Measurements from ENCODE around the gene HOXA5.

HOXA5 gene

GRCh38 chr7:27147199-27148030, 3.9 kb upstream of the HOXA5 start, which contains the start of gene HOXA6:
Gene HOXA6, minus strand, starts transcription at chr7:27147774. Its CDS starts 25 bp downstream, at chr7:27147749.
- DNase-seq = no peak

- no peak for DNase-seq
Observed at GRCh38 chr7:27146491-27147198, 3.2 kb upstream of the HOXA5 start.

GRCh38 chr7:27145914-27146412, 2.5 kb upstream of the HOXA5 start:
- no peak for DNase-seq

GRCh38 chr7:27145165-27145913, 1.9 kb upstream of the HOXA5 start:
- DNase-seq = no peak

GRCh38 chr7:27144781-27145164, 1.3 kb upstream of the HOXA5 start:
- DNase-seq = no peak

GRCh38 chr7:27143950-27144780, 684 bp upstream of the HOXA5 start:
- no peak for DNase-seq

GRCh38 chr7:27142580-27143022, 880 bp downstream of the HOXA5 start:
- DNase-seq = no peak

GRCh38 chr7:27141923-27142579, 1.4 kb downstream of the HOXA5 start:
- DNase-seq = no peak

- DNase-seq = no peak
Observed at GRCh38 chr7:27141137-27141922, 2.2 kb downstream of the HOXA5 start.

- DNase-seq = no peak
Observed at GRCh38 chr7:27140126-27140857, 3.2 kb downstream of the HOXA5 start.

GRCh38 chr7:27139334-27140125, 4.0 kb downstream of the HOXA5 start:
- no peak for DNase-seq

GRCh38 chr7:27138985-27139333, 4.5 kb downstream of the HOXA5 start:
- no peak for DNase-seq

- DNase-seq = no peak
Observed at GRCh38 chr7:27138472-27138871, 5.0 kb downstream of the HOXA5 start.

GRCh38 chr7:27137640-27138315, 5.7 kb downstream of the HOXA5 start:
- DNase-seq = no peak

GRCh38 chr7:27134392-27134791, 9.1 kb downstream of the HOXA5 start:
- peak; percentile 91 for DNase-seq

- DNase-seq = no peak
Observed at GRCh38 chr7:27133409-27134231, 9.9 kb downstream of the HOXA5 start.

- no peak for DNase-seq
Observed at GRCh38 chr7:27132978-27133377, 10.5 kb downstream of the HOXA5 start.

GRCh38 chr7:27132214-27132613, 11.3 kb downstream of the HOXA5 start:
- no peak for DNase-seq

Data from fibroblast of upper back skin (primary cell).